K562 (cell line): ENCODE data around the gene MORF4L1. TPM values are rescaled to one million over a fixed set of nuclear protein-coding genes. Genes with fewer than 3 reads are reported as not detected.

ENCODE experiments used
- CHD2 ChIP-seq: IDR thresholded peaks from 2 replicates; pipeline ENCODE4 v1.6.1; 2011; ENCODE audit warnings: low read depth, low read length
- ESRRA ChIP-seq: fragments of 450-650 bp; IDR thresholded peaks from 2 replicates; pipeline ENCODE4 v1.6.1; 2014; ENCODE audit warnings: low read depth, mild to moderate bottlenecking, moderate library complexity, borderline replicate concordance
- KAT8 ChIP-seq: fragments of 450-650 bp; IDR thresholded peaks from 2 replicates; pipeline ENCODE4 v1.6.1; 2016; ENCODE audit warnings: low read depth, mild to moderate bottlenecking
- NFE2 ChIP-seq: IDR thresholded peaks from 2 replicates; pipeline ENCODE4 v1.6.1; 2014; ENCODE audit warnings: antibody characterized with exemption, low read depth
- NFXL1 ChIP-seq: fragments of 450-650 bp; formaldehyde crosslinking; IDR thresholded peaks from 2 replicates; pipeline ENCODE4 v1.4.0; 2021; ENCODE audit warnings: mild to moderate bottlenecking
- PCBP1 ChIP-seq: fragments of 200-400 bp; formaldehyde crosslinking; IDR thresholded peaks from 2 replicates; pipeline ENCODE4 v1.6.1; 2018; ENCODE audit warnings: mild to moderate bottlenecking, low read depth, low read length; ENCODE audit not compliant: poor library complexity, severe bottlenecking
- TAF15 ChIP-seq: fragments of 200-400 bp; formaldehyde crosslinking; IDR thresholded peaks from 2 replicates; pipeline ENCODE4 v1.6.1; 2017; ENCODE audit warnings: mild to moderate bottlenecking, low read depth, low read length, moderate library complexity
- TAF7 ChIP-seq: fragments of 450-650 bp; IDR thresholded peaks from 2 replicates; pipeline ENCODE4 v1.6.1; 2016; ENCODE audit warnings: missing genetic modification characterization, missing compliant biosample characterization
- TAF9B ChIP-seq: fragments of 450-650 bp; IDR thresholded peaks from 2 replicates; pipeline ENCODE4 v1.6.1; 2018; ENCODE audit warnings: mild to moderate bottlenecking; ENCODE audit not compliant: partially characterized antibody
- YY1 ChIP-seq, 3 experiments: IDR thresholded peaks; 2 replicates each; pipeline ENCODE4 v1.6.1; 2011; ENCODE audit warnings: low read length in 2 of 3, mild to moderate bottlenecking in 2 of 3, moderate library complexity in 2 of 3, borderline replicate concordance in 1 of 3, control low read depth in 1 of 3, low read depth in 1 of 3; ENCODE audit not compliant: insufficient read depth in 3 of 3, insufficient replicate concordance in 2 of 3, control insufficient read depth in 1 of 3, insufficient read length in 1 of 3; ENCODE audit errors: extremely low read depth in 1 of 3
- ZC3H8 ChIP-seq: fragments of 450-650 bp; IDR thresholded peaks from 2 replicates; pipeline ENCODE4 v1.6.1; 2017
- ZNF699 ChIP-seq: fragments of 250-450 bp; sonication (Bioruptor Pico); IDR thresholded peaks from 2 replicates; pipeline ENCODE4 v1.8.0; 2021; ENCODE audit warnings: mild to moderate bottlenecking, moderate library complexity; ENCODE audit not compliant: insufficient replicate concordance
- ZSCAN29 ChIP-seq: fragments of 450-650 bp; IDR thresholded peaks from 2 replicates; pipeline ENCODE4 v1.6.1; 2017
- polyA plus RNA-seq, 8 experiments: library from polyadenylated mRNA; depleted of rRNA in 4 of 8; stranded (reverse) in 5 of 8; unstranded in 3 of 8; fragments of >200 nt; fragmentation: Nextera tagmentation in 2 of 8; fragmentation: Illumina TruSeq in 1 of 8; extraction: Ambion mirVana in 2 of 8; extraction: Trizol in 1 of 8; gene quantifications; 2 replicates each; pipeline versions ENCODE4 v1.2.1 to v1.2.3, GENCODE V29; 2011 to 2014; ENCODE audit warnings: inconsistent platforms in 1 of 8, missing spikeins in 1 of 8
- total RNA-seq, 7 experiments: library from RNA; depleted of rRNA in 6 of 7; stranded (reverse); fragments of >200 nt in 6 of 7; fragmentation: Illumina TruSeq in 2 of 7; extraction: Trizol in 2 of 7; gene quantifications; 2 replicates each; pipeline versions ENCODE4 v1.2.1 to v1.2.3, GENCODE V29; 2011 to 2021; ENCODE audit warnings: low replicate concordance in 1 of 7
- TF ChIP-seq, protein P1 (sequence below), 2 experiments: fragments of 450-650 bp; IDR thresholded peaks; 2 replicates each; pipeline ENCODE4 v1.6.1; 2018; ENCODE audit warnings: mild to moderate bottlenecking in 2 of 2, low read depth in 1 of 2; ENCODE audit not compliant: partially characterized antibody in 2 of 2
- TF ChIP-seq, protein P2 (sequence below): fragments of 450-650 bp; IDR thresholded peaks from 2 replicates; pipeline ENCODE4 v1.6.1; 2016; ENCODE audit warnings: low read depth, mild to moderate bottlenecking, moderate library complexity
- TF ChIP-seq, protein P3 (sequence below): IDR thresholded peaks from 2 replicates; pipeline ENCODE4 v1.6.1; 2011; ENCODE audit not compliant: insufficient read length; ENCODE audit errors: extremely low read depth
- TF ChIP-seq, protein P4 (sequence below): fragments of 250-450 bp; sonication (Bioruptor Pico); IDR thresholded peaks from 2 replicates; pipeline ENCODE4 v1.4.0; 2020; ENCODE audit warnings: mild to moderate bottlenecking
- TF ChIP-seq, protein P5 (sequence below): fragments of 450-650 bp; formaldehyde crosslinking; conservative IDR thresholded peaks from 2 replicates; pipeline ENCODE4 v1.4.0; 2022; ENCODE audit warnings: mild to moderate bottlenecking, missing genetic modification characterization

The MORF4L1 gene
- total and polyA plus RNA-seq, 9 of the 15 experiments (the other 6 are each of a cell fraction or from before 2014, with no cell fraction given): 127 to 615 (median 281) TPM

DNA sequence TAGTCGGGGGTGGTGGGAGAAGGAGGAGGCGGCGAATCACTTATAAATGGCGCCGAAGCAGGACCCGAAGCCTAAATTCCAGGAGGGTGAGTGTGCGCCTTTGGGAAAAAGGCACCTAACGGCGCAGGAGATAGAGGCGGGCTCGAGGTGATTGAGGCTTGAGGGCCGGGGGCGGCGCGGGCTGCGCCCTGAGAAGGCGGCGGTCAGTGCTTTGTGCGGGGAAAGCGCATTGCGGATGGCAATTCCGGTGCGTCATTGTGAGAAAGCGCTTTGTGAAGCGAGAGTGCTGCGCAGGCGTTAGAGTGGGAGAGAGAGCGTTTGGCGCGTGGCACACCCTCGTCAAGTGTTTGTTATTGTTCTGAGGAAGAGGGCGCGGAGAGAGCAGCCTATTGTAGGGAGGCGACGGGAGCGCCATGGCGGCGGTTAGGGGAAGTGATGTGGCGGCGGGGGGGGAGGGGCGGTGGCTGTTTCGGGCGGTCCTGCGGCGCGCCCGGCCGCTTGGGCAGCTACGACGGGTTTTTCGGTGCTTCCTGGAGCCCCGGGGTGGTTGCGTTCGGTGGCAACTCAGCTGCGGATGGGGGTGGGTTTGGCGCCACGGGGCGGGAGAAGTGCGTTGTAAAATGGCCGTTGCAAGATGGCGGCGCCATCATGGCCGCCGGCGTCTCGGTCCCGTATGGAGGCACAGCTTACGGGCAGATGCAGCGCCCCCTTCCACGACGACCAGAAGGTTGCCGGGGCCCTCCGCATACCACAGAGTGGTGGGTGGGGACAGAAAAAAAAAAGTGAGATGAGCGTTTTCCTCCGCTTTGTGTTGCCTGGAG lies 492 bp downstream of the MORF4L1 start (continued):
- TF ChIP-seq YY1 (IDR thresholded peaks at IDR 0.05; ENCODE audit: borderline replicate concordance in 1 of 3, control insufficient read depth in 1 of 3, extremely low read depth in 1 of 3, insufficient read depth in 3 of 3, insufficient read length in 1 of 3, insufficient replicate concordance in 2 of 3, low read depth in 1 of 3, low read length in 2 of 3) (peak; percentile 98 to 100 (median 99)), TAF15 (no peak), TAF7 (tag) (peak; percentile 74), NFXL1 (no peak), NFE2 (no peak; the same call in 1 of the 2 replicates), ZC3H8 (no peak), ESRRA (peak; percentile 36; the same call in 1 of the 2 replicates), ZSCAN29 (no peak), CHD2 (0 out of 2 replicates have a peak, but pooled peaks have one; percentile 5), ZNF699 (CRISPR knock-in tag) (no peak), PCBP1 (peak; percentile 45), KAT8 (no peak), TAF9B (peak; percentile 80)
- TF ChIP-seq, protein P1, sequence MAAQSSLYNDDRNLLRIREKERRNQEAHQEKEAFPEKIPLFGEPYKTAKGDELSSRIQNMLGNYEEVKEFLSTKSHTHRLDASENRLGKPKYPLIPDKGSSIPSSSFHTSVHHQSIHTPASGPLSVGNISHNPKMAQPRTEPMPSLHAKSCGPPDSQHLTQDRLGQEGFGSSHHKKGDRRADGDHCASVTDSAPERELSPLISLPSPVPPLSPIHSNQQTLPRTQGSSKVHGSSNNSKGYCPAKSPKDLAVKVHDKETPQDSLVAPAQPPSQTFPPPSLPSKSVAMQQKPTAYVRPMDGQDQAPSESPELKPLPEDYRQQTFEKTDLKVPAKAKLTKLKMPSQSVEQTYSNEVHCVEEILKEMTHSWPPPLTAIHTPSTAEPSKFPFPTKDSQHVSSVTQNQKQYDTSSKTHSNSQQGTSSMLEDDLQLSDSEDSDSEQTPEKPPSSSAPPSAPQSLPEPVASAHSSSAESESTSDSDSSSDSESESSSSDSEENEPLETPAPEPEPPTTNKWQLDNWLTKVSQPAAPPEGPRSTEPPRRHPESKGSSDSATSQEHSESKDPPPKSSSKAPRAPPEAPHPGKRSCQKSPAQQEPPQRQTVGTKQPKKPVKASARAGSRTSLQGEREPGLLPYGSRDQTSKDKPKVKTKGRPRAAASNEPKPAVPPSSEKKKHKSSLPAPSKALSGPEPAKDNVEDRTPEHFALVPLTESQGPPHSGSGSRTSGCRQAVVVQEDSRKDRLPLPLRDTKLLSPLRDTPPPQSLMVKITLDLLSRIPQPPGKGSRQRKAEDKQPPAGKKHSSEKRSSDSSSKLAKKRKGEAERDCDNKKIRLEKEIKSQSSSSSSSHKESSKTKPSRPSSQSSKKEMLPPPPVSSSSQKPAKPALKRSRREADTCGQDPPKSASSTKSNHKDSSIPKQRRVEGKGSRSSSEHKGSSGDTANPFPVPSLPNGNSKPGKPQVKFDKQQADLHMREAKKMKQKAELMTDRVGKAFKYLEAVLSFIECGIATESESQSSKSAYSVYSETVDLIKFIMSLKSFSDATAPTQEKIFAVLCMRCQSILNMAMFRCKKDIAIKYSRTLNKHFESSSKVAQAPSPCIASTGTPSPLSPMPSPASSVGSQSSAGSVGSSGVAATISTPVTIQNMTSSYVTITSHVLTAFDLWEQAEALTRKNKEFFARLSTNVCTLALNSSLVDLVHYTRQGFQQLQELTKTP (IDR thresholded peaks at IDR 0.05; ENCODE audit: low read depth in 1 of 2, partially characterized antibody in 2 of 2): peak in 1 of 2 experiments; percentile 57
- TF ChIP-seq, protein P2, sequence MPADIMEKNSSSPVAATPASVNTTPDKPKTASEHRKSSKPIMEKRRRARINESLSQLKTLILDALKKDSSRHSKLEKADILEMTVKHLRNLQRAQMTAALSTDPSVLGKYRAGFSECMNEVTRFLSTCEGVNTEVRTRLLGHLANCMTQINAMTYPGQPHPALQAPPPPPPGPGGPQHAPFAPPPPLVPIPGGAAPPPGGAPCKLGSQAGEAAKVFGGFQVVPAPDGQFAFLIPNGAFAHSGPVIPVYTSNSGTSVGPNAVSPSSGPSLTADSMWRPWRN: 0 out of 2 replicates have a peak, but pooled peaks have one; percentile 30
- TF ChIP-seq, protein P3, sequence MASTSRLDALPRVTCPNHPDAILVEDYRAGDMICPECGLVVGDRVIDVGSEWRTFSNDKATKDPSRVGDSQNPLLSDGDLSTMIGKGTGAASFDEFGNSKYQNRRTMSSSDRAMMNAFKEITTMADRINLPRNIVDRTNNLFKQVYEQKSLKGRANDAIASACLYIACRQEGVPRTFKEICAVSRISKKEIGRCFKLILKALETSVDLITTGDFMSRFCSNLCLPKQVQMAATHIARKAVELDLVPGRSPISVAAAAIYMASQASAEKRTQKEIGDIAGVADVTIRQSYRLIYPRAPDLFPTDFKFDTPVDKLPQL: no peak
- TF ChIP-seq, protein P4, sequence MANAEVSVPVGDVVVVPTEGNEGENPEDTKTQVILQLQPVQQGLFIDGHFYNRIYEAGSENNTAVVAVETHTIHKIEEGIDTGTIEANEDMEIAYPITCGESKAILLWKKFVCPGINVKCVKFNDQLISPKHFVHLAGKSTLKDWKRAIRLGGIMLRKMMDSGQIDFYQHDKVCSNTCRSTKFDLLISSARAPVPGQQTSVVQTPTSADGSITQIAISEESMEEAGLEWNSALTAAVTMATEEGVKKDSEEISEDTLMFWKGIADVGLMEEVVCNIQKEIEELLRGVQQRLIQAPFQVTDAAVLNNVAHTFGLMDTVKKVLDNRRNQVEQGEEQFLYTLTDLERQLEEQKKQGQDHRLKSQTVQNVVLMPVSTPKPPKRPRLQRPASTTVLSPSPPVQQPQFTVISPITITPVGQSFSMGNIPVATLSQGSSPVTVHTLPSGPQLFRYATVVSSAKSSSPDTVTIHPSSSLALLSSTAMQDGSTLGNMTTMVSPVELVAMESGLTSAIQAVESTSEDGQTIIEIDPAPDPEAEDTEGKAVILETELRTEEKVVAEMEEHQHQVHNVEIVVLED (CRISPR knock-in tag): peak; percentile 38; the same call in 1 of the 2 replicates
- TF ChIP-seq, protein P5, sequence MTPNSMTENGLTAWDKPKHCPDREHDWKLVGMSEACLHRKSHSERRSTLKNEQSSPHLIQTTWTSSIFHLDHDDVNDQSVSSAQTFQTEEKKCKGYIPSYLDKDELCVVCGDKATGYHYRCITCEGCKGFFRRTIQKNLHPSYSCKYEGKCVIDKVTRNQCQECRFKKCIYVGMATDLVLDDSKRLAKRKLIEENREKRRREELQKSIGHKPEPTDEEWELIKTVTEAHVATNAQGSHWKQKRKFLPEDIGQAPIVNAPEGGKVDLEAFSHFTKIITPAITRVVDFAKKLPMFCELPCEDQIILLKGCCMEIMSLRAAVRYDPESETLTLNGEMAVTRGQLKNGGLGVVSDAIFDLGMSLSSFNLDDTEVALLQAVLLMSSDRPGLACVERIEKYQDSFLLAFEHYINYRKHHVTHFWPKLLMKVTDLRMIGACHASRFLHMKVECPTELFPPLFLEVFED (CRISPR knock-in tag): 0 out of 2 replicates have a peak, but pooled peaks have one; percentile 21
